ENCODE results near the gene ADORA2B.
"Not testable (repeated sequence)": the region's sequence is repeated elsewhere in the genome, so short reads cannot be mapped to it uniquely, and the experiment has no call there.

DNA sequence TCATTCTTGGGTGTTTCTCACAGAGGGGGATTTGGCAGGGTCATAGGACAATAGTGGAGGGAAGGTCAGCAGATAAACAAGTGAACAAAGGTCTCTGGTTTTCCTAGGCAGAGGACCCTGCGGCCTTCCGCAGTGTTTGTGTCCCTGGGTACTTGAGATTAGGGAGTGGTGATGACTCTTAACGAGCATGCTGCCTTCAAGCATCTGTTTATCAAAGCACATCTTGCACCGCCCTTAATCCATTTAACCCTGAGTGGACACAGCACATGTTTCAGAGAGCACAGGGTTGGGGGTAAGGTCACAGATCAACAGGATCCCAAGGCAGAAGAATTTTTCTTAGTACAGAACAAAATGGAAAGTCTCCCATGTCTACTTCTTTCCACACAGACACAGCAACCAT, 34.1 kb downstream of the ADORA2B start:
- TF ChIP-seq CTCF (IDR thresholded peaks at IDR 0.05; ENCODE audit: insufficient read depth, low read length, poor library complexity, severe bottlenecking); EZH2phosphoT487 (conservative IDR thresholded peaks at IDR 0.05; ENCODE audit: low read length): not testable (repeated sequence)

Measured in SU-DHL-6 (cell line).